Measurements from ENCODE around the gene SPSB1.

SPSB1 gene

GRCh38 chr1:9388335-9389180 lies 95.9 kb downstream of the SPSB1 start:
- DNase-seq (ENCODE audit: low read depth in 2 of 2): no peak

DNA sequence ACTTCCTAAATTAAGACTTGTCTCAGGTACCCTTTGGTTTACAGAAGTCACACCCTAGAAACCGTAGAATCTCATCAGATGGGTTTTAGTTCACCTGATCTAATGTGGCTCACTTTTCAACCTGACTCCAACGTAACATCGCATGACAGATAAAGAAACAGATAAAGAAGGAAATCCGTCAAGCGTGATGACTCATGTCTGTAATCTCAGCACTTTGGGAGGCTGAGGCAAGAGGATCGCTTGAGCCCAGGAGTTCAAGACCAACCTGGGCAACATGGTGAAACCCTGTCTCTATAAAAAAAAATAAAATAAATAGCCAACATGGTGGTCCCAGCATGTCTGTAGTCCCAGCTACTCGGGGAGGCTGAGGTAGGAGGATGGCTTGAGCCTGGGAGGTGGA lies 97.3 kb downstream of the SPSB1 start:
- DNase-seq (ENCODE audit: low read depth in 2 of 2): no peak

- DNase-seq (ENCODE audit: low read depth in 2 of 2): no peak
Observed at GRCh38 chr1:9391620-9392019, 98.9 kb downstream of the SPSB1 start.

DNA sequence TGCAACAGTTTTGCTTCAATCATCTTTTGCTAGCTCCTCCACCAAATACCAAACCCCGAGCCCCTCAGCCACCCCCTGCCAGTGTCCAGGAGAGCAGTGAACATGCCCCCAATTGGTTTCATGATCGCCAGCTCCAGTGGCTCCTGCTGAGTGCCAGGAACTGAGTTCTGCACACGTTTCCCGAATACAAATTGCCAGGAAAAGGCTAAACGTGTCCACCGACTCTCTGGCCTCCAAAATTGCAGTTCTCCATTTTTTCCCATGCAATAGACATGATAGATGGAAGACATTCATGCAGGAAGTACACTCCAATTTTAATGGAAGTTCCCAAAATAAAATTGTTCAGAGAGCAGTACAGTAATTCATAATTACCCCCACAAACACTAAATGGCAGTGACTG lies 101.3 kb downstream of the SPSB1 start:
- no peak for DNase-seq (ENCODE audit: low read depth in 2 of 2)

GRCh38 chr1:9395018-9395417 lies 102.3 kb downstream of the SPSB1 start:
- DNase-seq (ENCODE audit: low read depth in 2 of 2): no peak

GRCh38 chr1:9397047-9397446 lies 104.4 kb downstream of the SPSB1 start:
- no peak for DNase-seq (ENCODE audit: low read depth in 2 of 2)

GRCh38 chr1:9397997-9398526 lies 105.4 kb downstream of the SPSB1 start:
- no peak for DNase-seq (ENCODE audit: low read depth in 2 of 2)

DNA sequence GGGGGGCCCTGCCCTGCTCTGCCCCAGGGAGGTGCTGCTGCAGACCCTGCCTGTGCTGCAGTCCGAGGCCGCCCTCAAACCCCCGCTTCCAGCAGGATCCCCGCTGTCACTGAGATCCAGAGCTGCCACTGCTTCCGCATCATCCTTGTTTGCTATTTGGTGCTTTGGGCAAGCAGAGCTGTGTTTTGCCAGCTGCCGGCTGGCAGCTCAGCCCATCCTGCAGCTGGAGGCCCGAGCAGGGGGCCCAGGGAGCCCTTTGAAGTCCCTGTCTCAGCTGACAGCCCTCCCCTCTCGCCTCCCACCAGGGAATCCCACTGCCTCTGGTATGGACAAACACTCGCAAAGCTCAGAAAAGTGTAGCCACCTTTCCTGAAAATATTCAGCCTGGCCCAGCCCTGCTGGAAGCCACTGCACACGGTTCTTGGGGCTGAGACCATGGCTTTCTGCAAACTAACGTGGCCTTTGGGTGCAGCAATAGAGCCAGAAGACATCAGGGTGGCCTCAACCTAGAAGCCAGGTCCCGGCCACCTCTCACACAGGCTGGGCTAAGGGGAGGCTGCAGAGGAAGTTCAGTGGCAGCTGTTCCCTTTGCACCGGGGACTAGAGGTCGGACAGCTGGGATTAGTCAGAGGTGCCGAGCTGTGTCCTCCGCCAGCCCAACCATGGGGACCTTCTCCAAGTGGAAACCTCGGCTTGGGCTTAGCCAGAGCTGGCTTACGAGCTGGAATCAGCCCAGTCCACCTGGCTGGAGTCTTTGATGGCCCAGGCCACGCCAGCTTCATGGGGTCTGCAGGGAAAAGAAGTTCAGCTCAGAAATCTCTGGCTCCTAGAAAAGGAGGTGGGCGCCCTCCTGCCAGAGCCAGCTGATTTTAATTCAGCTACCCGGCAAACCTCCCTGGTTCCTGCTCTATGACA lies 107.1 kb downstream of the SPSB1 start:
- no peak for DNase-seq (ENCODE audit: low read depth in 2 of 2)

GRCh38 chr1:9400425-9401079 lies 107.9 kb downstream of the SPSB1 start:
- no peak for DNase-seq (ENCODE audit: low read depth in 2 of 2)

DNA sequence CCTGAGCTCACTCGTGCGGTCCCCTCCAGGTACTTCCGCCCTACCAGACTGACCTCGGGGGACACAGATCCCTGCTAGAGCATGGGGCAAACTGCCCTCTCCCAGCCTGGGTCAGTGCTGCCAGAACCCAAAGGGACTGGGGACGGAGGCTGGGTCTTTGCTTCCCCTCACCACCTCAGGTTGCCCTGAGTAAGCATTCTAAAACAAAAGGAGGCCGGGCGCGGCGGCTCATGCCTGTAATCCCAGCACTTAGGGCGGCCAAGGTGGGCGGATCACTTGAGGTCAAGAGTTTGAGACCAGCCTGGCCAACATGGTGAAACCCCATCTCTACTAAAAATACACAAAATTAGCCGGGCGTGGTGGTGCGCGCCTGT lies 108.4 kb downstream of the SPSB1 start:
- no peak for DNase-seq (ENCODE audit: low read depth in 2 of 2)

- DNase-seq (ENCODE audit: low read depth in 2 of 2): no peak
Observed at GRCh38 chr1:9402256-9402616, 109.5 kb downstream of the SPSB1 start.

DNA sequence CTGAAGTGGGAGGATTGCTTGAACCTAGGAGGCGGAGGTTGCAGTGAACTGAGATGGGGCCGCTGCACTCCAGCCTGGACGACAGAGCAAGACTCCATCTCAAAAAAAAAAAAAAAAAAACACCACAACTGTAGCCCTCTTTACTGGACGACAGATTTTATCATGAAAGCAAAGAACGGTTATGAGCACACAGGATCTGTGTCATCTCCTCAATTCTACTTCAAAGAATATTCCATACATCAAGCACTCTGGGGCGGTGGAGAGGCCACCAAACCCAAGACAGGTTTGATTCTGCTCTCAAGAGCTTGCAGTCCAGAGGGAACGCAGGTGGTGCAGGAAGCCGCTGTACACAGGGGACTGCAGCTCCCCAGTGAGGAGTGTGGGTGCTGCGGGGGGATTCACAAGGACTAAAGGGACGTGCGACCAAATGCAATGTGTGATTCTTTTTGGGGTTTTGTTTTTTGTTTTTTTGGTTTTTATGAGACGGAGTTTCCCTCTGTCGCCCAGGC lies 110.1 kb downstream of the SPSB1 start:
- no peak for DNase-seq (ENCODE audit: low read depth in 2 of 2)

DNA sequence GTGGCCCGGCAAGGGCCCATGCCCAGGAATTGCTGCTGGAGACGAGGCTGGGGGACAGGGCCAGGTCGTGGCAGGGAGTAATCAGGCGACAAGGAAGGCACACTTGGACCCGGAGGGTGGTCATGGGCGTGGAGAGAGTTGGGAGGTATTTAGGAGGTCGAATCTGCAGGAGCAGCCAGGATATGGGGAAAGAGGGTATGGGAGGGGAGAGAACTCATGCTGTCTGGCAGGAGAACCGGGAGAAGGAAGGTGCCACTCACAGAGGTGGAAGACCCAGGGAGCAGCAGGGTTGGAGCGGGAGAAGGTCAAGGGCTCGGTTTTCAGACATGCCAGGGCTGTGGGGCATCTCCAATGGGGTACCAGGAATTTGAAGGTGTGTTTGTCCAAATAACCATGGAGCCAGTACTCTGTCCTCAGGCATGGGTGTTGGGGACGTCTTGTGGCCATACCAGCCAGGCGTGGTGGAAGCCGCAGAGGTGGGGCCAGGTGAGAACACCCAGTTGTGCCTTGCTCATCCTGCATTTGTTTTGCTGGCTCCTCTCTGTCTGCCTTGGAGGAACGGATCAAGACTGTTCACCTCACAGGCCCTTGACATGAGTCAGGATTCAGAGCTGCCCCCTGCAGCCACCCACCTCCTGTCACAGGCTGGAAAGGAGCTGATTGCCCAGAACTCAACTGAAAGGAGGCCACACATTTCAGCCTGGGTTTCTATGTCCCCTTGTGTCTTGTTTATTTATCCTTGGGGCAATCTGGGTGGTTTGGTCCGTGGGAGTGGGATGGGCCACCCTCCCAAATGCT lies 111.6 kb downstream of the SPSB1 start:
- DNase-seq (ENCODE audit: low read depth in 2 of 2): no peak

GRCh38 chr1:9406111-9406510 lies 113.4 kb downstream of the SPSB1 start:
- no peak for DNase-seq (ENCODE audit: low read depth in 2 of 2)

- no peak for DNase-seq (ENCODE audit: low read depth in 2 of 2)
Observed at GRCh38 chr1:9410737-9411297, 118.1 kb downstream of the SPSB1 start.

- peak; percentile 66 to 72 for DNase-seq (ENCODE audit: low read depth in 2 of 2)
Observed at GRCh38 chr1:9413071-9413876, 120.6 kb downstream of the SPSB1 start.

DNA sequence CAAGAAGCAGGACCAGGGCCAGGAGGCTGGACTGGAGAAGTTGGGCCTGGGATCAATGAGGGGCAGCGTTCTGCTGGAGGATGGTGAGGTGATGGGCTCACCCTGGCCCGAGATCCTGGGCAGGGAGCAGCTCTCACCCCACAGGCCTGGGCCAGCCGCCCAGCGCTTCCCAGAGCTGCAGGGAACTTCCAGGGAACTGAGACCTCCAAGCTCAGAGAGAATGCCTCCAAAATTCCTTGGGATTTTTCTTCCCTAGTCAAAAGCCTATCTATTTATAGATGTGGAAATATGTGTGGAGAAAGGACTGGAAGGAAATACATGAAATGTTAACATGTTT lies 121.2 kb downstream of the SPSB1 start:
- DNase-seq (ENCODE audit: low read depth in 2 of 2): no peak

DNA sequence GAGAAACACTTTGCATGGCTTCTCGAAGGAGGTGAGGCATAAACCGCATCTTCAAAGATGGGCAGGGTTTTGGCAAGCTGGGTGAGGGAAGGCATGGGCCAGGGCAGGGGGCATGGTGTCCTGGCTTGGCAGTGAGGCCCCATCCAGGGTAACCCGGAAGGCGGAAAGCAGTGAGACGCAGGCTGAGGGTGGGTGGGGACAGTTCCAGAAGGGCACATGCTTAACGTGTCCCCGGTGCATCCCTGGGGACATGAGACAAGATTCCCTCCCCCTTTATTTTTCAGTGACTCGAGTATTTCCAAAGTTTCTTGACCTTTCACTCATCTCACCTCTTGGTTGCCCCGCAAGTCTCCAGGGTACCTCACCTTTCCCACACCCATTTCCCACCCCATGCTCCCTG lies 123.8 kb downstream of the SPSB1 start:
- DNase-seq (ENCODE audit: low read depth in 2 of 2): no peak

GRCh38 chr1:9416918-9417500 lies 124.3 kb downstream of the SPSB1 start:
- no peak for DNase-seq (ENCODE audit: low read depth in 2 of 2)

GRCh38 chr1:9417695-9418094 lies 125.0 kb downstream of the SPSB1 start:
- DNase-seq (ENCODE audit: low read depth in 2 of 2): no peak

Data from stimulated activated CD4-positive, alpha-beta T cell treated with anti-CD3 and anti-CD28 coated beads, Interleukin-4, amount 100 ng/mL, for 48 hours (primary cell).